Islet precursor cell (in vitro differentiated cells): ENCODE results near the gene HASPIN.
"Not testable (repeated sequence)": the region's sequence is repeated elsewhere in the genome, so short reads cannot be mapped to it uniquely, and the experiment has no call there.

Source experiments
- DNase-seq: peaks from one replicate; pipeline ENCODE4 v3.0.0-alpha.2; 2018

HASPIN gene

GRCh38 chr17:3697103-3697476, 26.6 kb upstream of the HASPIN start:
- no peak for DNase-seq

- no peak for DNase-seq
These were observed 25.6 kb upstream of the HASPIN start for GRCh38 chr17:3698139-3698538.

- no peak for DNase-seq
These were observed 23.8 kb upstream of the HASPIN start for GRCh38 chr17:3699951-3700350.

GRCh38 chr17:3702041-3702539, 21.6 kb upstream of the HASPIN start:
- DNase-seq = not testable (repeated sequence)

GRCh38 chr17:3704931-3705717, 18.6 kb upstream of the HASPIN start:
- DNase-seq = no peak

- not testable (repeated sequence) for DNase-seq
These were observed 18.1 kb upstream of the HASPIN start for GRCh38 chr17:3705718-3705984.

- DNase-seq = no peak
These were observed 15.3 kb upstream of the HASPIN start for GRCh38 chr17:3708366-3708765.

- DNase-seq = no peak
These were observed 12.7 kb upstream of the HASPIN start for GRCh38 chr17:3710951-3711383.

GRCh38 chr17:3712811-3713463, 10.8 kb upstream of the HASPIN start:
- no peak for DNase-seq

- no peak for DNase-seq
These were observed 8.4 kb upstream of the HASPIN start for GRCh38 chr17:3715296-3715695.

GRCh38 chr17:3718201-3718600, 5.5 kb upstream of the HASPIN start:
- no peak for DNase-seq

- DNase-seq = no peak
These were observed 4.4 kb upstream of the HASPIN start for GRCh38 chr17:3719265-3719664.

GRCh38 chr17:3722716-3723115, 987 bp upstream of the HASPIN start:
- no peak for DNase-seq

GRCh38 chr17:3723188-3723555, 531 bp upstream of the HASPIN start:
- DNase-seq = no peak

GRCh38 chr17:3724378-3725077, 825 bp downstream of the HASPIN start:
- peak; percentile 72 for DNase-seq

GRCh38 chr17:3727041-3727440, 3.3 kb downstream of the HASPIN start:
- no peak for DNase-seq

GRCh38 chr17:3728099-3728498, 4.4 kb downstream of the HASPIN start:
- not testable (repeated sequence) for DNase-seq

- no peak for DNase-seq
These were observed 6.2 kb downstream of the HASPIN start for GRCh38 chr17:3729881-3730280.

- DNase-seq = no peak
These were observed 7.3 kb downstream of the HASPIN start for GRCh38 chr17:3730881-3731429.

GRCh38 chr17:3732210-3732621, 8.5 kb downstream of the HASPIN start:
- no peak for DNase-seq

- DNase-seq = not testable (repeated sequence)
These were observed 11.2 kb downstream of the HASPIN start for GRCh38 chr17:3734911-3735276.

- DNase-seq = no peak
These were observed 11.8 kb downstream of the HASPIN start for GRCh38 chr17:3735515-3735914.

GRCh38 chr17:3738562-3739295, 15.0 kb downstream of the HASPIN start:
- DNase-seq = no peak
